ENCODE measurements around the gene RNLS.

GRCh38 chr10:88246675-88247074 lies 336.4 kb downstream of the RNLS start:
- TF ChIP-seq POLR2AphosphoS2 (conservative IDR thresholded peaks at IDR 0.05; ENCODE audit: low read length) (no peak), KDM1A (IDR thresholded peaks at IDR 0.05; ENCODE audit: low read depth) (no peak), CTCF (IDR thresholded peaks at IDR 0.05) (no peak), REST (IDR thresholded peaks at IDR 0.05) (no peak), CEBPB (IDR thresholded peaks at IDR 0.05) (no peak), NFE2L2 (conservative IDR thresholded peaks at IDR 0.05; ENCODE audit: low read length) (no peak), RAD21 (conservative IDR thresholded peaks at IDR 0.05 in 1 of 2, IDR thresholded peaks at IDR 0.05 in 1 of 2) (no peak), RFX5 (IDR thresholded peaks at IDR 0.05) (no peak)
